Keratinocyte (primary cell): ENCODE data around the gene EGLN1. TPM values are rescaled to one million over a fixed set of nuclear protein-coding genes. Genes with fewer than 3 reads are reported as not detected.
A peak's percentile ranks its signal among the peaks of the same experiment; 100 is the strongest.
"Not testable (repeated sequence)": the region's sequence is repeated elsewhere in the genome, so short reads cannot be mapped to it uniquely, and the experiment has no call there.

ENCODE experiments used
- DNase-seq: peaks from one replicate; pipeline ENCODE4 v3.0.0-alpha.2; 2011; ENCODE audit warnings: low read depth, missing footprints, low spot score
- FAIRE-seq: peaks from 2 replicates; lab custom pipeline; 2011; peaks lifted over from hg19 to GRCh38; lab: Jason Lieb, UNC
- H2AFZ ChIP-seq: 2 replicates; pipeline ENCODE4 v1.6.0; 2012; ENCODE audit warnings: low read length, control low read depth, inconsistent platforms; ENCODE audit not compliant: control insufficient read depth
- H3K27ac ChIP-seq: 2 replicates; pipeline ENCODE4 v1.5.1; 2011; ENCODE audit warnings: low read length; ENCODE audit not compliant: control insufficient read depth, insufficient read depth
- H3K27me3 ChIP-seq: 3 replicates; pipeline ENCODE4 v1.6.0; 2011; ENCODE audit warnings: low read length; ENCODE audit not compliant: control insufficient read depth, insufficient read depth; ENCODE audit errors: extremely low read depth
- H3K36me3 ChIP-seq, 2 experiments: 2 replicates in 1 of 2; 3 replicates in 1 of 2; pipeline ENCODE4 v1.5.1; 2011; ENCODE audit warnings: low read length in 2 of 2, mild to moderate bottlenecking in 1 of 2; ENCODE audit not compliant: control insufficient read depth in 2 of 2, insufficient read depth in 2 of 2; ENCODE audit errors: extremely low read depth in 1 of 2
- H3K4me1 ChIP-seq: 3 replicates; pipeline ENCODE4 v1.5.1; 2011; ENCODE audit warnings: low read length; ENCODE audit not compliant: control insufficient read depth, insufficient read depth; ENCODE audit errors: extremely low read depth
- H3K4me2 ChIP-seq: 3 replicates; pipeline ENCODE4 v1.6.0; 2011; ENCODE audit warnings: low read depth, low read length; ENCODE audit not compliant: control insufficient read depth, insufficient read depth; ENCODE audit errors: extremely low read depth
- H3K4me3 ChIP-seq, 3 experiments: fragments of 200-600 bp in 1 of 3; sonication (generic) in 1 of 3; 2 replicates in 2 of 3; 3 replicates in 1 of 3; pipeline ENCODE4 v1.5.1; 2011 to 2016; ENCODE audit warnings: low read length in 3 of 3, mild to moderate bottlenecking in 3 of 3, control low read depth in 2 of 3, inconsistent platforms in 1 of 3, low read depth in 1 of 3, mixed read lengths in 1 of 3, mixed run types in 1 of 3, moderate library complexity in 1 of 3; ENCODE audit not compliant: control insufficient read depth in 2 of 3, insufficient read depth in 2 of 3; ENCODE audit errors: extremely low read depth in 1 of 3
- H3K79me2 ChIP-seq: 2 replicates; pipeline ENCODE4 v1.6.0; 2012; ENCODE audit warnings: low read length; ENCODE audit not compliant: control insufficient read depth, insufficient read depth
- H3K9ac ChIP-seq: 3 replicates; pipeline ENCODE4 v1.6.0; 2011; ENCODE audit warnings: low read length; ENCODE audit not compliant: control insufficient read depth, insufficient read depth; ENCODE audit errors: extremely low read depth
- H3K9me1 ChIP-seq: 3 replicates; pipeline ENCODE4 v1.6.0; 2011; ENCODE audit warnings: low read length; ENCODE audit not compliant: control insufficient read depth, insufficient read depth; ENCODE audit errors: extremely low read depth
- H3K9me3 ChIP-seq: 2 replicates; pipeline ENCODE4 v1.5.1; 2012; ENCODE audit warnings: low read depth, low read length; ENCODE audit not compliant: control insufficient read depth
- H4K20me1 ChIP-seq: 3 replicates; pipeline ENCODE4 v1.6.0; 2011; ENCODE audit warnings: low read length; ENCODE audit not compliant: control insufficient read depth, insufficient read depth; ENCODE audit errors: extremely low read depth
- CTCF ChIP-seq, 3 experiments: IDR thresholded peaks in 1 of 3; conservative IDR thresholded peaks in 1 of 3; optimal IDR thresholded peaks in 1 of 3; 2 replicates in 2 of 3; 3 replicates in 1 of 3; pipeline versions ENCODE3 to v1.5.1; 2011; ENCODE audit warnings: low read length in 3 of 3, mild to moderate bottlenecking in 3 of 3, moderate library complexity in 2 of 3, control low read depth in 1 of 3, inconsistent platforms in 1 of 3; ENCODE audit not compliant: insufficient read depth in 2 of 3; ENCODE audit errors: extremely low read depth in 1 of 3
- EZH2 ChIP-seq: IDR thresholded peaks from one replicate; pipeline ENCODE4 v1.6.1; 2012; ENCODE audit warnings: inconsistent platforms, mild to moderate bottlenecking, low read length, moderate library complexity
- dilution Hi-C: fragments of 300-500 bp; cut with MboI; formaldehyde crosslinking; loops from one replicate; pipeline ENCODE4 v1.7.0; 2020; ENCODE audit warnings: low sequenced_read_pairs; ENCODE audit not compliant: extremely low pct_ligation_motif_present
- polyA plus RNA-seq, 5 experiments: library from polyadenylated mRNA; depleted of rRNA in 3 of 5; stranded (reverse) in 3 of 5; stranded (forward) in 1 of 5; unstranded in 1 of 5; fragments of >200 nt; gene quantifications; 1 replicate in 1 of 5; 2 replicates in 3 of 5; 3 replicates in 1 of 5; pipeline versions ENCODE4 v1.2.1 to v1.2.3, GENCODE V29; 2011 to 2012; ENCODE audit warnings: missing spikeins in 2 of 5, low read depth in 1 of 5, low replicate concordance in 1 of 5

The EGLN1 gene
- polyA plus RNA-seq, 1 donor (not counting 4 experiments of a cell fraction or from before 2014, with no cell fraction given), result 34.1 TPM

GRCh38 chr1:231353086-231353485, 69.0 kb downstream of the EGLN1 start:
- FAIRE-seq, result peak; percentile 51
- H3K36me3 ChIP-seq, result peaks cover 11 to 24% of the 10 kb centered on the region in 2 experiments

GRCh38 chr1:231351816-231352215, 70.3 kb downstream of the EGLN1 start:
- Histone ChIP-seq H4K20me1 (no peaks in the 10 kb centered on the region), H3K36me3 (peaks cover 12 to 29% of the 10 kb centered on the region in 2 experiments), H3K79me2 (peaks cover 3% of the 10 kb centered on the region), H3K9me3 (no peaks in the 10 kb centered on the region), H3K9me1 (no peaks in the 10 kb centered on the region), H3K4me1 (no peaks in the 10 kb centered on the region), H3K9ac (no peak overlapping the region), H3K4me2 (no peak overlapping the region), H3K4me3 (no peak overlapping the region), H3K27me3 (no peaks in the 10 kb centered on the region), H3K27ac (no peak overlapping the region), H2AFZ (no peak overlapping the region)
- dilution Hi-C loops, result no loop called here
- DNase-seq, result no peak
- no peak for TF ChIP-seq CTCF (optimal IDR thresholded peaks at IDR 0.05 in 1 of 3, IDR thresholded peaks at IDR 0.05 in 1 of 3, conservative IDR thresholded peaks at IDR 0.05 in 1 of 3; ENCODE audit: extremely low read depth in 1 of 3, insufficient read depth in 2 of 3, low read length in 3 of 3)
- FAIRE-seq, result no peak

More at GRCh38 chr1:231353086-231353485, 69.0 kb downstream of the EGLN1 start:
- no peak overlapping the region for H3K4me3 ChIP-seq
- no peak overlapping the region for H3K27ac ChIP-seq
- TF ChIP-seq CTCF (optimal IDR thresholded peaks at IDR 0.05 in 1 of 3, IDR thresholded peaks at IDR 0.05 in 1 of 3, conservative IDR thresholded peaks at IDR 0.05 in 1 of 3; ENCODE audit: extremely low read depth in 1 of 3, insufficient read depth in 2 of 3, low read length in 3 of 3) (no peak), EZH2 (no peak)
- no peaks in the 10 kb centered on the region for H3K79me2 ChIP-seq
- H2AFZ ChIP-seq, result no peak overlapping the region
- no peaks in the 10 kb centered on the region for H3K9me3 ChIP-seq
- no peak overlapping the region for H3K4me2 ChIP-seq
- H3K4me1 ChIP-seq, result peaks cover 3% of the 10 kb centered on the region
- H3K9ac ChIP-seq, result no peak overlapping the region
- no peaks in the 10 kb centered on the region for H4K20me1 ChIP-seq
- H3K27me3 ChIP-seq, result no peaks in the 10 kb centered on the region
- dilution Hi-C loops, result no loop called here
- DNase-seq, result no peak
- no peaks in the 10 kb centered on the region for H3K9me1 ChIP-seq

- H3K27ac ChIP-seq, H3K27me3 ChIP-seq, H3K9me1 ChIP-seq, H3K4me1 ChIP-seq, FAIRE-seq, H3K4me3 ChIP-seq, dilution Hi-C loops, H4K20me1 ChIP-seq, H2AFZ ChIP-seq, H3K9me3 ChIP-seq, H3K4me2 ChIP-seq, DNase-seq, H3K9ac ChIP-seq: not testable (repeated sequence)
- Histone ChIP-seq H3K36me3 (peaks cover 13 to 30% of the 10 kb centered on the region in 2 experiments), H3K79me2 (peaks cover 16% of the 10 kb centered on the region)
These were observed 73.2 kb downstream of the EGLN1 start for GRCh38 chr1:231348856-231349255.
